GM06990 (cell line): ENCODE measurements around the gene TAF3.

Experiments used
- DNase-seq: peaks from one replicate; pipeline ENCODE4 v3.0.0-alpha.2; 2011; ENCODE audit not compliant: insufficient read length; ENCODE audit errors: extremely low read depth
- H3K27me3 ChIP-seq: replicated peaks from 2 replicates; pipeline ENCODE4 v1.6.0; 2011; ENCODE audit warnings: low read length; ENCODE audit not compliant: control insufficient read depth, insufficient read depth
- H3K36me3 ChIP-seq: 2 replicates; pipeline ENCODE4 v1.5.1; 2011; ENCODE audit warnings: low read length; ENCODE audit not compliant: control insufficient read depth, insufficient read depth
- H3K4me3 ChIP-seq: replicated peaks from 2 replicates; pipeline ENCODE4 v1.5.1; 2011; ENCODE audit warnings: low read depth, mild to moderate bottlenecking, control low read depth, low read length
- CTCF ChIP-seq: IDR thresholded peaks from 2 replicates; pipeline ENCODE4 v1.5.1; 2011; ENCODE audit warnings: low read length, control low read depth, mild to moderate bottlenecking, inconsistent platforms; ENCODE audit not compliant: insufficient read depth, poor library complexity, severe bottlenecking

Gene TAF3

DNA sequence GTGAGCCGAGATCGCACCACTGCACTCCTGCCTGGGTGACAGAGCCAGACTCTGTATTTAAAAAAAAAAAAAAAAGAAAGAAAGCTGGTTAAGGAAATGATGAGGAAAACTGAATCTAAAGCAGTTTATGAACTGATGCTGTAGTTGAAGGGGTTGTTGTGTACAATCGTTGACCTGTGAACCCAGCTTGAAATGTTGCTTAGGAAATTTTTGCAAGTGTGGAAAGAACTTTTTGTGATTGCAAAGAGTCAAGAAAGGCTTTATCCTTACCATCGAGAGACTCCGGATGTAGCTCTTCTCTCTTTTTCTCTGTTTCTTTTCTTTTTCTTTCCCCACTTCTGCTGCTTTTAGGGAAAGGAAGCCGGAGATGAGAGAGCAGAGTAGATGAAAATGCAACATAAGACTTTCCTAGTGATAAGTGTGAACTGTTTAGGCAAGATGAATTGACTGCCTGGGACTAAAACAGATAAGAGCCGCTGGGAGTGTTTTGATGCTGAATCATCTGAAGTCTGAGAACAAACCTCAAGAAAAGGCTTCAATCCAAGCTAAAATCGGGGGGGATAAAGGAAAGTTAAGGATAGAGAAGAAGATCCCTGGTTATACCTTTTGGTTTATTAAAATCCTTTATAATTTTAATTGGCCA lies 69.0 kb downstream of the TAF3 start:
- DNase-seq: no peak
- H3K36me3 ChIP-seq: no peaks in the 10 kb centered on the region
- no peak overlapping the region for H3K4me3 ChIP-seq
- no peak for TF ChIP-seq CTCF
- H3K27me3 ChIP-seq: no peaks in the 10 kb centered on the region

DNA sequence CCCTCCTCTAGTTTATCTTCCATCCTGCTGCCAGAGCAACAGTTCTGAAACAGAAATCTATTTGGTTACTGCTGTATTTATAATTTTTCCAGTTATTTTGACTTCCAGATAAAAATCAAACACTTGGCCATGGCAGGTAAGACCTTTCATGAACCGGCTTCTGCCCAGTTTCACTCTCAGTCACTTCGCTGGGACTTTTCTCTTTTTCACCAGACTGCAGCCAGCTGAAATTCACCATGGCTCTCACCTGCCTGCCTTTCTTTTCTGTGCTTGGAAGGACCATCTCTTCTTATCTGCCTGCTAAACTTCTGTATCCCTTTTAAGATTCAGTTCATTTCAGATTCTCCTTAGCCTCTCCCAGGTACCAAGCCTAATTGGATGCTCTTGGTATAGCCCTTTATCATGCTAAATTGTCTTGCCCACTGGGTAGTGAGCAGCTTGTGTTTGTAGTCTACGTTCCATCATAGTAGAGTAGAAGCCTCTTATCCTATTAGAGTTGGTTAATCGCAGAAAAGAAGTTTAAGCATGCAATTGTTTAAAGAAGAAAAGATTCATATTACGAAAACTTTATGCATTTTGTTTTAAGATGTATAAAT lies 71.7 kb downstream of the TAF3 start:
- Histone ChIP-seq H3K27me3 (no peaks in the 10 kb centered on the region), H3K36me3 (no peaks in the 10 kb centered on the region), H3K4me3 (no peak overlapping the region)
- no peak for TF ChIP-seq CTCF
- no peak for DNase-seq

DNA sequence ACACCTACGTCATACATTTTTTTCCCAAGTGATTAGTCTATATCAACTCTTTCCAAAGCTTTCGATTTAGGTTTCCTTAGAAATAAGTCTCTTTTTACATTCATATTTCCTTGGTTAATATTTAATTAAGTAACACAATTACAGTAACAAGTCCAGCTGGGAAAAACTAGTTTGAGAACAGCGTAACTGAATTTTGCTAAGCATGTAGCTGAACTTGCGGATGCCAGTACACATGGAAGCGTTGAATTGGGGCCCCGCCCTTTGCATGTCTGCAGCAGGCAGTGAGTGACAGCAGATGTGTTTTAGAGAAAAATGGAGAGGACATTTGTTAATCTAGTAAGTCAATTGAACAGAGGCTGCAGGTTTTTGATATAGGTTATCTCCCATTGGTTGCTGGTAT lies 72.5 kb downstream of the TAF3 start:
- H3K36me3 ChIP-seq: no peaks in the 10 kb centered on the region
- no peak overlapping the region for H3K4me3 ChIP-seq
- TF ChIP-seq CTCF: no peak
- no peaks in the 10 kb centered on the region for H3K27me3 ChIP-seq
- DNase-seq: no peak

DNA sequence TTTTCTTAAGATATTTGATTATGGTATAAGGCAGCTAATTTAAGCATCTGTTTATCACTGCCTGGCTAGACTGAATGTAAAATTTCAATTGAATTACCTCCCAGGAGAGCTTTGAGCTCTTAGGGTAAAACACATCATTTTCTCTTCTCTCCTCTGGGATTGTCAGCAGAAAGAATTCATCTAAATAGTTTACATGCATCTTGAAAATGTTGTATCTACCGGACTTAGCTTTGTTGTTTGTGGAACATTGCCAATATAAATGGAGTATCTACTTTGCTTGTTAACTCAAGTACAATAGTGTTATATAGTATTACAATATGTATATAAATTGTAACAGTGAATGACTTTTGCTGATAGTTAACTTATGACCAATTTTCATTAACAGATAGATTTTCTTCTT lies 73.3 kb downstream of the TAF3 start:
- H3K36me3 ChIP-seq: no peaks in the 10 kb centered on the region
- TF ChIP-seq CTCF: no peak
- H3K27me3 ChIP-seq: no peaks in the 10 kb centered on the region
- no peak for DNase-seq
- no peak overlapping the region for H3K4me3 ChIP-seq

DNA sequence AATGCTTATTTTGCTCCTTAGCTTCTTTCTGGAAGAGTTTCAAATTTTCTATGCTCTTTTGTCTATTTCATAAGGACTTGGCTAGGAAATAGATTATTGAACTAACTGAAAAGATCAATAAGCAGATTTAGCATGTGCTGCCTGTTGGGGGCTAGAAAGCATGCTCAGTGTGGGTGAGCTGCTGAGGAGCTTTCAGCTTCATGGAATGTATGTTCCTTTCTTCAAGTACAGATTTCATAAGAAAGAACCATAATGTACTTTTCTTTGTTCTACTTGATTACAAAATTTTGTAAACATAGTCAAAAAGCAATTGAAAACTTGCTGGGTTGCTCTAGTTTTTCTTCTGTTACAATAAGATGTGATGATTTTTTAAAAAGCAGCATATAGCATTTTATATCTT lies 73.8 kb downstream of the TAF3 start:
- no peak overlapping the region for H3K4me3 ChIP-seq
- no peak for TF ChIP-seq CTCF
- no peaks in the 10 kb centered on the region for H3K27me3 ChIP-seq
- peaks cover 3% of the 10 kb centered on the region for H3K36me3 ChIP-seq
- DNase-seq: no peak
